ENCODE data around the gene ZNF425.

DNA sequence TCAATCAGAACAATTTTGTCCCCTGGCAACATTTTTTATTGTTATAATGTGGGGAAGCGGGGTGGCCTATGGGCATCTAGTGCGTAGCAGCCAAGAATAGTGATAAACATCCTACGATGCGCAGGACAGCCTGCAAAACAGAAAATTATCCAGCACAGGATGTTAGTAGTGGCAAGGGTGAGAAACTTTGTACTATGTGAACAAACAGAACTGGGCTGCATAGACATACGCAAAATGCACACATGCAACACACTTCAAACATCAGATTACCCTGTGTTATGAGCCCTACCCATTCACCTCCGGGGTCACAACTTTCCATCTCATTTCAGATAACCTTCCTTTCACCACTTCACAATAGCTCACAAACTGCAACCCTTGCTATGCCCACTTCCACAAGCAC is 38.7 kb downstream of the ZNF425 start:
- TF ChIP-seq BHLHE40 (IDR thresholded peaks at IDR 0.05; ENCODE audit: borderline replicate concordance) (no peak), ARNT (IDR thresholded peaks at IDR 0.05) (no peak), FOXK2 (IDR thresholded peaks at IDR 0.05) (no peak), HDGF (IDR thresholded peaks at IDR 0.05; ENCODE audit: borderline replicate concordance) (no peak), NFRKB (IDR thresholded peaks at IDR 0.05) (no peak), SUZ12 (IDR thresholded peaks at IDR 0.05) (no peak)

Measured in HEK293T (cell line).